Endothelial cell of umbilical vein (primary cell): ENCODE results near the gene RAB3IP. TPM values are rescaled to one million over a fixed set of nuclear protein-coding genes. Genes with fewer than 3 reads are reported as not detected.

Experiments used
- BruUV-seq: library from RNA; stranded (reverse); fragments of 400-500 nt; replicated peaks from 2 replicates; lab custom pipeline; 2021; lab: Mats Ljungman, UMichigan
- CTCF ChIA-PET: fragments of 300-600, 350-600 bp; sonication (Branson Sonifier 250); formaldehyde crosslinking; loops from one replicate; lab custom pipeline; 2021; ENCODE audit warnings: antibody characterized with exemption, inconsistent platforms; lab: Charles Lee
- POLR2A ChIA-PET: fragments of 300-600, 350-600 bp; sonication (Branson Sonifier 250); formaldehyde crosslinking; loops from one replicate; lab custom pipeline; 2021; ENCODE audit warnings: antibody characterized with exemption, inconsistent platforms; lab: Charles Lee
- DNase-seq: peaks from one replicate; pipeline ENCODE4 v3.0.0-alpha.2; 2011; ENCODE audit warnings: low read depth, low spot score
- FAIRE-seq: peaks from 2 replicates; lab custom pipeline; 2011; peaks lifted over from hg19 to GRCh38; lab: Jason Lieb, UNC
- H2AFZ ChIP-seq: 2 replicates; pipeline ENCODE4 v1.6.0; 2012; ENCODE audit warnings: low read depth, low read length, control low read depth, inconsistent platforms
- H3K27ac ChIP-seq: 2 replicates; pipeline ENCODE4 v1.5.1; 2011; ENCODE audit warnings: low read depth, mild to moderate bottlenecking, control low read depth, low read length, moderate library complexity; ENCODE audit not compliant: insufficient read depth
- H3K27me3 ChIP-seq, 2 experiments: 2 replicates each; pipeline versions ENCODE4 v1.6.0 to v1.6.1; 2011; ENCODE audit warnings: low read length in 2 of 2, mixed read lengths in 1 of 2; ENCODE audit not compliant: control insufficient read depth in 2 of 2, insufficient read depth in 2 of 2
- H3K36me3 ChIP-seq, 2 experiments: 2 replicates in 1 of 2; 3 replicates in 1 of 2; pipeline ENCODE4 v1.5.1; 2011; ENCODE audit warnings: low read length in 2 of 2, mild to moderate bottlenecking in 1 of 2, moderate library complexity in 1 of 2; ENCODE audit not compliant: control insufficient read depth in 2 of 2, insufficient read depth in 2 of 2; ENCODE audit errors: extremely low read depth in 1 of 2
- H3K4me1 ChIP-seq: 3 replicates; pipeline ENCODE4 v1.5.1; 2011; ENCODE audit warnings: mild to moderate bottlenecking, low read length; ENCODE audit not compliant: control insufficient read depth, insufficient read depth; ENCODE audit errors: extremely low read depth
- H3K4me2 ChIP-seq: 2 replicates; pipeline ENCODE4 v1.6.1; 2011; ENCODE audit warnings: low read length, control low read depth, mixed read lengths; ENCODE audit not compliant: insufficient read depth
- H3K4me3 ChIP-seq, 3 experiments: fragments of 200-600 bp in 1 of 3; sonication (generic), shearing (Covaris generic) in 1 of 3; replicated peaks in 1 of 3; 2 replicates each; pipeline ENCODE4 v1.5.1; 2011 to 2016; ENCODE audit warnings: control low read depth in 3 of 3, low read length in 3 of 3, mild to moderate bottlenecking in 2 of 3, inconsistent platforms in 1 of 3, low read depth in 1 of 3, moderate library complexity in 1 of 3; ENCODE audit not compliant: insufficient read depth in 1 of 3
- H3K79me2 ChIP-seq: 2 replicates; pipeline ENCODE4 v1.6.0; 2012; ENCODE audit warnings: low read length, inconsistent platforms; ENCODE audit not compliant: control insufficient read depth, insufficient read depth
- H3K9ac ChIP-seq: replicated peaks from 2 replicates; pipeline ENCODE3; 2011; ENCODE audit warnings: low read length, control low read depth; ENCODE audit not compliant: insufficient read depth; ENCODE audit errors: extremely low read depth
- H3K9me1 ChIP-seq: replicated peaks from 3 replicates; pipeline ENCODE4 v1.6.0; 2011; ENCODE audit warnings: mild to moderate bottlenecking, low read length; ENCODE audit not compliant: control insufficient read depth, insufficient read depth; ENCODE audit errors: extremely low read depth
- H3K9me3 ChIP-seq: replicated peaks from 2 replicates; pipeline ENCODE4 v1.5.1; 2012; ENCODE audit warnings: low read length, inconsistent platforms; ENCODE audit not compliant: control insufficient read depth, insufficient read depth
- H4K20me1 ChIP-seq: replicated peaks from 2 replicates; pipeline ENCODE3; 2011; ENCODE audit warnings: mild to moderate bottlenecking, low read length; ENCODE audit not compliant: control insufficient read depth, insufficient read depth; ENCODE audit errors: extremely low read depth
- CTCF ChIP-seq, 2 donors: IDR thresholded peaks; 1 replicate in 1 of 2; 2 replicates in 1 of 2; pipeline ENCODE4 v1.5.1; 2011; ENCODE audit warnings: low read length in 2 of 2, mild to moderate bottlenecking in 2 of 2, moderate library complexity in 2 of 2, control low read depth in 1 of 2, inconsistent platforms in 1 of 2, low read depth in 1 of 2; ENCODE audit not compliant: insufficient read depth in 1 of 2; ENCODE audit errors: extremely low read depth in 1 of 2
- EZH2 ChIP-seq: IDR thresholded peaks from 2 replicates; pipeline ENCODE4 v1.6.1; 2012; ENCODE audit warnings: borderline replicate concordance, low read depth, mild to moderate bottlenecking, moderate library complexity, low read length, inconsistent platforms; ENCODE audit not compliant: severe bottlenecking
- FOS ChIP-seq: IDR thresholded peaks from 2 replicates; pipeline ENCODE4 v1.6.1; 2011; ENCODE audit warnings: mild to moderate bottlenecking, low read length, moderate library complexity, borderline replicate concordance; ENCODE audit not compliant: insufficient read depth
- GATA2 ChIP-seq: IDR thresholded peaks from 2 replicates; pipeline ENCODE4 v1.7.0; 2011; ENCODE audit warnings: low read depth, mild to moderate bottlenecking, moderate library complexity, mixed read lengths, low read length; ENCODE audit not compliant: insufficient read length, insufficient read depth
- JUN ChIP-seq: IDR thresholded peaks from 2 replicates; pipeline ENCODE4 v1.6.1; 2011; ENCODE audit warnings: borderline replicate concordance, low read depth; ENCODE audit not compliant: insufficient read length, insufficient read depth
- MAX ChIP-seq: IDR thresholded peaks from 2 replicates; pipeline ENCODE4 v1.6.1; 2011; ENCODE audit not compliant: insufficient read depth, insufficient read length
- MYC ChIP-seq: IDR thresholded peaks from one replicate; pipeline ENCODE4 v1.6.1; 2011; ENCODE audit warnings: mild to moderate bottlenecking, low read depth, low read length
- POLR2A ChIP-seq: IDR thresholded peaks from 2 replicates; pipeline ENCODE4 v1.6.1; 2012; ENCODE audit warnings: low read depth, mild to moderate bottlenecking, control low read depth, low read length
- POLR2AphosphoS5 ChIP-seq: IDR thresholded peaks from 2 replicates; pipeline ENCODE4 v1.6.1; 2012; ENCODE audit warnings: low read depth, mild to moderate bottlenecking, control low read depth, low read length, moderate library complexity; ENCODE audit not compliant: insufficient read depth
- dilution Hi-C: fragments of 300-500 bp; cut with MboI; formaldehyde crosslinking; loops from one replicate; pipeline ENCODE4 v1.15.0; 2019; ENCODE audit warnings: low sequenced_read_pairs; ENCODE audit not compliant: extremely low pct_ligation_motif_present
- intact Hi-C: fragments of 100-400 bp; cut with micrococcal nuclease; formaldehyde crosslinking; loops from one replicate; pipeline ENCODE4 v1.10.0; 2022
- polyA plus RNA-seq, 4 experiments: library from polyadenylated mRNA; depleted of rRNA in 3 of 4; stranded (reverse) in 3 of 4; unstranded in 1 of 4; fragments of >200 nt; gene quantifications; 2 replicates each; pipeline versions ENCODE4 v1.2.1 to v1.2.3, GENCODE V29; 2011 to 2012; ENCODE audit warnings: missing spikeins in 1 of 4
- total RNA-seq: library from RNA; stranded (reverse); gene quantifications from 2 replicates; pipeline ENCODE4 v1.2.3, GENCODE V29; 2021

Gene RAB3IP
- total and polyA plus RNA-seq, 2 donors (not counting 3 experiments of a cell fraction or from before 2014, with no cell fraction given), result 9.6 to 13.3 TPM

- H2AFZ ChIP-seq, result no peak within 1 kb of the TSS
- FAIRE-seq (no peak), DNase-seq (no peak)
- ChIA-PET CTCF (interaction anchor here (0.9 to 1.5 kb wide), 3 partner anchors 9 to 43 kb away, joined by 3 to 4 read pairs (median 3); no protein-coding TSS in a partner anchor), POLR2A (no interaction called here)
- H3K4me1 ChIP-seq, result no peaks in the 10 kb centered on the region
- no peak within 1 kb of the TSS for H3K9ac ChIP-seq
- dilution Hi-C loops (no loop called here), intact Hi-C loops (no loop called here)
- H3K4me3 ChIP-seq, result no peak within 1 kb of the TSS
- no peaks in the 10 kb centered on the region for H3K9me1 ChIP-seq
- no peak within 1 kb of the TSS for H3K27ac ChIP-seq
- no peaks in the 10 kb centered on the region for H3K9me3 ChIP-seq
- no TSS peak for BruUV-seq
- no peak within 1 kb of the TSS for H3K4me2 ChIP-seq
- TF ChIP-seq FOS (no peak), EZH2 (no peak), POLR2AphosphoS5 (no peak), POLR2A (no peak), JUN (no peak), MAX (no peak), MYC (no peak), GATA2 (no peak), CTCF (IDR thresholded peaks at IDR 0.05; ENCODE audit: extremely low read depth in 1 of 2, insufficient read depth in 1 of 2, low read depth in 1 of 2, low read length in 2 of 2) (no peak)
- no peaks in the 10 kb centered on the region for H3K36me3 ChIP-seq
- H3K79me2 ChIP-seq, result no peaks in the 10 kb centered on the region
- H3K27me3 ChIP-seq, result no peaks in the 10 kb centered on the region
- H4K20me1 ChIP-seq, result no peaks in the 10 kb centered on the region
These were observed 39.7 kb upstream of the RAB3IP start, which contains the start of gene BEST3 for GRCh38 chr12:69698769-69699540. Gene BEST3, minus strand, starts transcription at chr12:69699303. Its CDS starts 1,505 bp downstream, at chr12:69697798.
